ENCODE measurements around the gene UNC79.

GRCh38 chr14:93527203-93527607 lies 96.5 kb downstream of the UNC79 start:
- TF ChIP-seq CTCF (IDR thresholded peaks at IDR 0.05): no peak
- TF ChIP-seq POLR2A (IDR thresholded peaks at IDR 0.05): no peak

Measured in testis (tissue), 2 donors.